HepG2 (cell line): Measurements from ENCODE around the gene ACSM5. TPM values are rescaled to one million over a fixed set of nuclear protein-coding genes. Genes with fewer than 3 reads are reported as not detected.
"Not testable (repeated sequence)": the region's sequence is repeated elsewhere in the genome, so short reads cannot be mapped to it uniquely, and the experiment has no call there.

Experiments
- ATAC-seq: fragments of 200-7000 bp; cut with Tn5 transposase; 3 replicates; pipeline ENCODE4 v1.9.1; 2020; ENCODE audit warnings: mild to moderate bottlenecking, moderate library complexity
- BruUV-seq: library from RNA; stranded (reverse); fragments of 400-500 nt; replicated peaks from 2 replicates; lab custom pipeline; 2021; lab: Mats Ljungman, UMichigan
- CTCF ChIA-PET: fragments of 300-600 bp; formaldehyde crosslinking; extraction: SDS; loops from one replicate; lab custom pipeline; 2021; ENCODE audit warnings: low total read pairs, inconsistent platforms, low intra/inter-chr PET ratio; lab: Yijun Ruan, JAX
- POLR2A ChIA-PET: fragments of 350-600 bp; sonication (Branson Sonifier 250); formaldehyde crosslinking; loops from one replicate; lab custom pipeline; 2020; ENCODE audit warnings: antibody characterized with exemption, inconsistent platforms; lab: Yijun Ruan, JAX
- DNase-seq: peaks from one replicate; pipeline ENCODE4 v3.0.0-alpha.2; 2015; ENCODE audit warnings: low spot score
- FAIRE-seq: peaks from 3 replicates; lab custom pipeline; 2011; peaks lifted over from hg19 to GRCh38; lab: Jason Lieb, UNC
- H2AFZ ChIP-seq: one replicate; pipeline ENCODE4 v1.6.1; 2011; ENCODE audit warnings: low read length, inconsistent platforms
- H3K27ac ChIP-seq: fragments of 300-600 bp; 3 replicates; pipeline ENCODE4 v1.8.0; 2011; ENCODE audit warnings: mixed run types, mild to moderate bottlenecking, mixed read lengths, low read length, inconsistent platforms; ENCODE audit not compliant: insufficient read depth; ENCODE audit errors: extremely low read length
- H3K27me3 ChIP-seq, 2 experiments: fragments of 200-600 bp in 1 of 2; 2 replicates in 1 of 2; 3 replicates in 1 of 2; pipeline versions ENCODE4 v1.6.0 to v1.8.0; 2011; ENCODE audit warnings: low read length in 2 of 2, mild to moderate bottlenecking in 2 of 2, moderate library complexity in 2 of 2, inconsistent platforms in 1 of 2; ENCODE audit not compliant: insufficient read depth in 2 of 2, control insufficient read depth in 1 of 2
- H3K36me3 ChIP-seq, 2 experiments: fragments of 200-600 bp in 1 of 2; replicated peaks in 1 of 2; 2 replicates in 1 of 2; 3 replicates in 1 of 2; pipeline versions ENCODE4 v1.5.1 to v1.8.0; 2011; ENCODE audit warnings: low read length in 2 of 2, inconsistent platforms in 1 of 2; ENCODE audit not compliant: insufficient read depth in 2 of 2, control insufficient read depth in 1 of 2
- H3K4me1 ChIP-seq: 2 replicates; pipeline ENCODE4 v1.5.1; 2012; ENCODE audit warnings: low read length, inconsistent platforms; ENCODE audit not compliant: insufficient read depth
- H3K4me2 ChIP-seq: 2 replicates; pipeline ENCODE4 v1.6.0; 2011; ENCODE audit warnings: low read depth, low read length, inconsistent platforms
- H3K4me3 ChIP-seq, 3 experiments: fragments of 200-600 bp in 1 of 3; sonication (generic), shearing (Covaris generic) in 1 of 3; replicated peaks in 1 of 3; 2 replicates each; pipeline ENCODE4 v1.5.1; 2011 to 2016; ENCODE audit warnings: low read length in 3 of 3, inconsistent platforms in 2 of 3, low read depth in 2 of 3, mild to moderate bottlenecking in 2 of 3, control low read depth in 1 of 3, mixed read lengths in 1 of 3; ENCODE audit not compliant: insufficient read depth in 1 of 3
- H3K79me2 ChIP-seq: one replicate; pipeline ENCODE4 v1.6.1; 2011; ENCODE audit warnings: low read length, inconsistent platforms; ENCODE audit not compliant: insufficient read depth
- H3K9ac ChIP-seq: 2 replicates; pipeline ENCODE4 v1.6.0; 2011; ENCODE audit warnings: mild to moderate bottlenecking, low read depth, low read length, inconsistent platforms; ENCODE audit not compliant: insufficient read depth
- H3K9me3 ChIP-seq: 2 replicates; pipeline ENCODE4 v1.5.1; 2012; ENCODE audit warnings: mild to moderate bottlenecking, low read length
- H4K20me1 ChIP-seq: 2 replicates; pipeline ENCODE4 v1.6.0; 2011; ENCODE audit warnings: inconsistent platforms, mild to moderate bottlenecking, low read length, moderate library complexity; ENCODE audit not compliant: insufficient read depth
- CEBPB ChIP-seq: IDR thresholded peaks from 2 replicates; pipeline ENCODE4 v1.6.1; 2011; ENCODE audit warnings: low read depth, low read length, improper control_type of control experiment, borderline replicate concordance
- CEBPG ChIP-seq: IDR thresholded peaks from 2 replicates; pipeline ENCODE4 v1.6.1; 2016
- FOXA3 ChIP-seq: IDR thresholded peaks from 2 replicates; pipeline ENCODE4 v1.6.1; 2016; ENCODE audit warnings: missing genetic modification reagents, missing compliant biosample characterization
- FOXK1 ChIP-seq: sonication (generic); formaldehyde crosslinking; IDR thresholded peaks from 2 replicates; pipeline ENCODE4 v1.4.0; 2020; ENCODE audit warnings: low read depth, missing genetic modification reagents, borderline replicate concordance
- RARA ChIP-seq: IDR thresholded peaks from 2 replicates; pipeline ENCODE4 v1.6.1; 2016; ENCODE audit warnings: missing genetic modification reagents, missing compliant biosample characterization
- RXRA ChIP-seq: sonication (generic); formaldehyde crosslinking; IDR thresholded peaks from 2 replicates; pipeline ENCODE4 v1.5.1; 2020; ENCODE audit warnings: missing genetic modification reagents
- RXRB ChIP-seq: IDR thresholded peaks from 2 replicates; pipeline ENCODE4 v1.6.1; 2016; ENCODE audit warnings: borderline replicate concordance, missing genetic modification reagents, missing compliant biosample characterization
- TEAD3 ChIP-seq: optimal IDR thresholded peaks from 2 replicates; pipeline ENCODE3; 2016; ENCODE audit warnings: borderline replicate concordance
- ZNF12 ChIP-seq: sonication (generic); formaldehyde crosslinking; IDR thresholded peaks from 2 replicates; pipeline ENCODE4 v1.5.0; 2020; ENCODE audit warnings: missing genetic modification reagents
- ZNF644 ChIP-seq: IDR thresholded peaks from 2 replicates; pipeline ENCODE4 v1.6.1; 2016; ENCODE audit warnings: low read depth
- WGBS: methylation state at CpG from one replicate; pipeline ENCODE4 v1.1.6; 2017; ENCODE audit warnings: low lambda C conversion rate; 5-methylcytosine and 5-hydroxymethylcytosine counted together
- in situ Hi-C: cut with HindIII; loops from 2 replicates; pipeline ENCODE4 v1.10.0; 2017; ENCODE audit warnings: low pct_unique_long_range_greater_than_20kb; ENCODE audit not compliant: extremely low pct_ligation_motif_present
- intact Hi-C: fragments of 100-400 bp; cut with micrococcal nuclease; formaldehyde crosslinking; loops from one replicate; pipeline ENCODE4 v1.10.0; 2022; ENCODE audit not compliant: unreplicated experiment
- polyA plus RNA-seq, 8 experiments: library from polyadenylated mRNA; depleted of rRNA in 3 of 8; stranded (reverse) in 7 of 8; unstranded in 1 of 8; fragments of >200 nt; fragmentation: Illumina TruSeq in 4 of 8; extraction: Trizol in 4 of 8; gene quantifications; 2 replicates each; pipeline versions ENCODE4 v1.2.1 to v1.2.3, GENCODE V29; 2011 to 2016; ENCODE audit warnings: low read depth in 4 of 8, missing spikeins in 1 of 8, mixed read lengths in 1 of 8; ENCODE audit not compliant: insufficient read depth in 1 of 8
- total RNA-seq, 5 experiments: library from RNA; depleted of rRNA; stranded (reverse); fragments of >200 nt; fragmentation: Illumina TruSeq; extraction: Trizol; gene quantifications; 2 replicates each; pipeline ENCODE4 v1.2.3, GENCODE V29; 2016; ENCODE audit warnings: low read depth in 1 of 5
- TF ChIP-seq, protein P1 (sequence below): sonication (generic); formaldehyde crosslinking; IDR thresholded peaks from 2 replicates; pipeline ENCODE4 v1.4.0; 2020; ENCODE audit warnings: missing genetic modification reagents, borderline replicate concordance

The ACSM5 gene
- total and polyA plus RNA-seq, 2 of the 13 experiments (the other 11 are each of a cell fraction or from before 2014, with no cell fraction given), result 9.1 to 15.0 TPM

DNA sequence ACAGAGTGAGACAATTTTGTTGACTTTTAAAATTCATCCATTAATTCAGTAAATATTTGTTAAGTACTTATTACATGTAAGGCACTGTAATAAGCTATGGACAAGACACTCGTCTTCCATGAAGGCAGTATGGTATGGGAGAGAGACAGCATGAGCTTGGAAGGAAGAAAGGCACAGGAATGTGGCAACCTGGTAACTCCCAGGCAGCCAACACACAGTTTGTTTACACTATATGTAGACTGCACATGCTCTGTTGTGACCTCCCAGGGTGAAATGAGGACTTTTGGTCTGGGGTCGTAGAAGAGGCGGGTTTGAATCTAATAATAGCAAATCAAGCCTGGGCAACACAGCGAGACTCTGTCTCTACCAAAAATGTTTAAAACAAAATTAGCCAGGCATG is 51.0 kb downstream of the ACSM5 start:
- intact Hi-C loops, H3K9me3 ChIP-seq, H2AFZ ChIP-seq, H3K4me3 ChIP-seq, FAIRE-seq, H3K36me3 ChIP-seq, POLR2A ChIA-PET, BruUV-seq, H3K4me2 ChIP-seq, H4K20me1 ChIP-seq, CTCF ChIA-PET, H3K27me3 ChIP-seq, in situ Hi-C loops, H3K79me2 ChIP-seq, H3K9ac ChIP-seq: not testable (repeated sequence)
- 33% methylated on average over 3 of the region's 4 CpGs for WGBS
- Histone ChIP-seq H3K27ac (peak overlapping the region; percentile 3), H3K4me1 (peaks cover 17% of the 10 kb centered on the region)
- ATAC-seq, result peak; percentile 89
- TF ChIP-seq TEAD3 (CRISPR knock-in tag) (peak; percentile 36), CEBPB (peak; percentile 13; the same call in 1 of the 2 replicates), ZNF12 (CRISPR knock-in tag) (0 out of 2 replicates have a peak, but pooled peaks have one; percentile 27), FOXK1 (CRISPR knock-in tag) (peak; percentile 14; the same call in 1 of the 2 replicates), CEBPG (CRISPR knock-in tag) (0 out of 2 replicates have a peak, but pooled peaks have one; percentile 7), FOXA3 (CRISPR knock-in tag) (peak; percentile 30; the same call in 1 of the 2 replicates), RXRA (peak; percentile 22; the same call in 1 of the 2 replicates), RXRB (CRISPR knock-in tag) (peak; percentile 29; the same call in 1 of the 2 replicates), ZNF644 (CRISPR knock-in tag) (peak; percentile 35; the same call in 1 of the 2 replicates), RARA (CRISPR knock-in tag) (0 out of 2 replicates have a peak, but pooled peaks have one; percentile 17)
- TF ChIP-seq, protein P1, sequence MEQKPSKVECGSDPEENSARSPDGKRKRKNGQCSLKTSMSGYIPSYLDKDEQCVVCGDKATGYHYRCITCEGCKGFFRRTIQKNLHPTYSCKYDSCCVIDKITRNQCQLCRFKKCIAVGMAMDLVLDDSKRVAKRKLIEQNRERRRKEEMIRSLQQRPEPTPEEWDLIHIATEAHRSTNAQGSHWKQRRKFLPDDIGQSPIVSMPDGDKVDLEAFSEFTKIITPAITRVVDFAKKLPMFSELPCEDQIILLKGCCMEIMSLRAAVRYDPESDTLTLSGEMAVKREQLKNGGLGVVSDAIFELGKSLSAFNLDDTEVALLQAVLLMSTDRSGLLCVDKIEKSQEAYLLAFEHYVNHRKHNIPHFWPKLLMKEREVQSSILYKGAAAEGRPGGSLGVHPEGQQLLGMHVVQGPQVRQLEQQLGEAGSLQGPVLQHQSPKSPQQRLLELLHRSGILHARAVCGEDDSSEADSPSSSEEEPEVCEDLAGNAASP (CRISPR knock-in tag), result peak; percentile 73; the same call in 1 of the 2 replicates
- peak; percentile 35 for DNase-seq
